HL-60/S4 treated with retinoic acid at 250 ng/mL for 4 days and 3 days (cell line): Measurements from ENCODE around the gene YPEL3.
"Not testable (repeated sequence)": the region's sequence is repeated elsewhere in the genome, so short reads cannot be mapped to it uniquely, and the experiment has no call there.

ENCODE experiments used
- in situ Hi-C: fragments of 300-500 bp; cut with MboI; formaldehyde crosslinking; loops from 2 replicates; pipeline ENCODE4 v1.7.0; 2022; ENCODE audit warnings: low sequenced_read_pairs

The YPEL3 gene, protein sequence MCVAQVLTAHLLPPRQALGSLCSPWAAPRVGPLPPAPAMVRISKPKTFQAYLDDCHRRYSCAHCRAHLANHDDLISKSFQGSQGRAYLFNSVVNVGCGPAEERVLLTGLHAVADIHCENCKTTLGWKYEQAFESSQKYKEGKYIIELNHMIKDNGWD

DNA sequence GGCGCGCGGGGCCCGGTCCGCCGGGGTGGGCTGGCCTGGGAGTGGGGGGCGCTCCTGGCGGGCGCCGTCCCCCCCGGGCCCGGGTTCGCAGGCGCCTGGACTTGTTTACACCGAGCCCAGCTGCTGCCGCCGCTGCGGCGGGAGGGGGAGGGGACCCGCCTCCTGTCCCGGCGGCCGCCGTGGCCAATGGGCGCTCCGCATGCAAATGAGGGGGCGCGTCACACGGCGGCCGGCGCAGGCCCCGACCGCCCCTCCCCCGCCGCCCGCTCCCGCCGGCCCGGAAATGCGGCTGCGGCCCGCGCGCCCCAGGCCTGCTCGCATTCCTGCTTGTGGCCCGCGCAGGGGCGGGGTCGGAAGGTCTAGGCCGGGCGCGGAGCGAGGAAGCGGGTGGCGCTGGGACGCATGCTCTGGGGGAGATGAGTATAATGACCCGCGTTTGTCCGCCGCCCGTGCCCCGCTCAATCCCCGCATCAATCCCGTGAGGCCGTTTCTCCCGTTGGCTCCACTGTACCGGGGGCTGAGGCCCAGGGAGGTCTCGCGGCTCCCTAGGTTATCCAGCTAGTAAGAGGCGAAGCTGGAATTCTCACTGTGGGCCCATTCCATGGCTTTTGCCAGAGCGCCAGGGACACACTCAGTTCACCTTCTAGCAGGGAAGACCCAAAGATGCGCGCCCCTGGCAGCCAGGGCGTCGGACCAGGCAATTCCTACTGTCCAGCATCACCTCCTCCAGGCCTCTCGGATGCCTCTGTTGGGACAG is at the start of gene YPEL3:
YPEL3 (minus strand) TSS at position 109 of the 757 bp plus-strand sequence. CDS start 731 bp downstream, outside the sequence.
- in situ Hi-C loops = no loop called here

DNA sequence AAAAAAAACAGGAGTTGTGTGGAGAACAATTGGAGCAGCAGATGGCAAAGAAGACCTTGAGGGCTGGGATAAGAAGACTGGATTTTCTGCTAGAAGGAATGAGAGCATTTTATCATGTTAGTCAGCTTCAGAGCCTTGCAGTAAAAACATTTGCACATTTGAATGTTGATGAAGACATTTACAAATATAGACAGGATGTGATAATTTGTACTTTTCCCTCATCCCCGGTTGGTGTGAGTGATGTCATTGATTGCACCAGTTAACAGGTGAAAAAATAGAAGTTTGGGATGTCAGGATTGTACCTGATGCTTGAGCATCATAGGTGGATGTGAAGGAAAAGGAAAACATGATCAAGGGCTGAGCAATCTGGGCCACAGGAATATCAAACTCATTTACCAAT is 49.6 kb upstream of the YPEL3 start:
- in situ Hi-C loops = no loop called here

DNA sequence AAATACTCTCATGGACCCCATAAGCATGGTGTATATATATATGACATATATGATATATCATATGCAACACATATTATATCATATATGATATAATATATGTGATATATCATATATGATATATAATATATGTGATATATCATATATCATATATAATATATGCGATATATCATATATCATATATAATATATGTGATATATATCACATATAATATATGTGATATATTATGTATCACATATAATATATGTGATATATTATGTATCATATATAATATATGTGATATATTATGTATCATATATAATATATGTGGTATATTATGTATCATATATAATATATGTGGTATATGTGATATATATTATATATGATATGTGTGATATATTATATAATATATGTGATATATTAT is 48.9 kb upstream of the YPEL3 start:
- in situ Hi-C loops = no loop called here

DNA sequence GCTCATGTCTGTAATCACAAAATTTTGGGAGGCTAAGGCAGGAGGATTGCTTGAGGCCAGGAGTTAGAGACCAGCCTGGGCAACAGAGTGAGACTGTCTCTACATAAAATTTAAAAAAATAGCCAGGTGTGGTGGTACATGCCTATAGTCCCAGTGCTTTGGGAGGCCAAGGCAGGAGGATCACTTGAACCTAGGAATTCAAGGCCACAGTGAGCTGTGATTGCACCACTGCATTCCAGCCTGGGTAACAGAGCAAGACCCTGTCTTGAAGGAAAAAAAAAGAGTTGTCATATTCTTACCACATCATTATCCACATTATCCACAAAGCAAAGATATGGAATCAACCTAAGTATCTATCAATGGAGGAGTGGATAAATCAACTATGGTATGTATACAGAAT is 48.0 kb upstream of the YPEL3 start:
- in situ Hi-C loops = no loop called here

DNA sequence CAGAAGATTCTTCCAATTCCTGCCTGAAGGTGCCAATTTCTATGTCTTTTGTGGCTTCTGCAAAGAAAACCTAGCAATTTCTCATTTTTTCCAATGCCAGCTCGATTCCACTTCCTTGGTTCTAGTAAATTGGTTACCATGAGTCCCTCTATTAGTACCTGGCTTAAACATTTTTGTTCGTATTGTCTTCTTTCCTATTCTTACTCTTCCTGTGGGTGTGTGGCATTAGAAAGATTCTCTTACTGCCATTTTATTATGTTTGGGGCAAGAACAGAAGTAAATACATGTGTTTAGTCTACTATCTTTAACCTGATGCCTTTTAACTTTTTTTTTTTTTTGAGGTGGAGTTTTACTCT is 47.3 kb upstream of the YPEL3 start:
- in situ Hi-C loops = no loop called here

DNA sequence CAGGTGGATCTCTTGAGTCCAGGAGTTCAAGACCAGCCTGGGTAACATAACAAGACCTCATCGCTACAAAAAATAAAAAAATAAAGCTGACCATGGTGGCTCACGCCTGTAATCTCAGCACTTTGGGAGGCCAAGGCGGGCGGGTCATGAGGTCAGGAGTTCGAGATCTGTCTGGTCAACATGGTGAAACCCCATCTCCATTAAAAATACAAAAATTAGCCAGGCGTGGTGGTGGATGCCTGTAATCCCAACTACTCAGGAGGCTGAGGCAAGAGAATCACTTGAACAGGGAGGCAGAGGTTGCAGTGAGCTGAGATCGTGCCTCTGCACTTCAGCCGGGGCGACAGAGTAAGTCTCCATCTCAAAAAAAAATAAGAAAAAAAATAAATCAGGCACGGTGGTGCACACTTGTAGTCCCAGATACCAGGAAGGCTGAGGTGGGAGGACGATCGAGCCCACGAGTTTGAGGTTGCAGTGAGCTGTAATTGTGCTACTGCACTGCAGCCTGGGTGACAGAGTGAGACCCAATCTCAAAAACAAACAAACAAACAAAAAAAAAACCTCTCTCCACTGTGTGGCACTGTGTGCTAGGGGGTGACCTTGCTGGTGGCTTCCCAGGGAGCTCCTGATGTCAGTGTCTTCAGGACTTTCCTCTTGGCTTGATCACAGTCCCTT is 46.8 kb upstream of the YPEL3 start:
- in situ Hi-C loops = no loop called here

DNA sequence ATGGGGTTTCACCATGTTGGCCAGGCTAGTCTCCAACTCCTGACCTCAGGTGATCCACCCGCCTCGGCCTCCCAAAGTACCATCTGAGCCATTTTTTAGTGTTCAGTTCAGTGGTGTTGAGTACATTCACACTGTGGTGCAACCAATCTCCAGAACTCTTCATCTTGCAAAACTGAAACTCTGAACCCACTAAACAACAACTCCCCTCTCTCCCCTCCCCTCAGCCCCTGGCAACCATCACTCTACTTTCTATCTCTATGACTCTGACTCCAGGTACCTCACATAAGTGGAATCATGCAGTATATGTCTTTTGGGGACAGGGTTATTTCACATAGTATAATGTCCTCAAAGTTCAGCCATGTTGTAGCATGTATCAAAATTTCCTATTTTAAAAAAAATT is 45.7 kb upstream of the YPEL3 start:
- in situ Hi-C loops = no loop called here

DNA sequence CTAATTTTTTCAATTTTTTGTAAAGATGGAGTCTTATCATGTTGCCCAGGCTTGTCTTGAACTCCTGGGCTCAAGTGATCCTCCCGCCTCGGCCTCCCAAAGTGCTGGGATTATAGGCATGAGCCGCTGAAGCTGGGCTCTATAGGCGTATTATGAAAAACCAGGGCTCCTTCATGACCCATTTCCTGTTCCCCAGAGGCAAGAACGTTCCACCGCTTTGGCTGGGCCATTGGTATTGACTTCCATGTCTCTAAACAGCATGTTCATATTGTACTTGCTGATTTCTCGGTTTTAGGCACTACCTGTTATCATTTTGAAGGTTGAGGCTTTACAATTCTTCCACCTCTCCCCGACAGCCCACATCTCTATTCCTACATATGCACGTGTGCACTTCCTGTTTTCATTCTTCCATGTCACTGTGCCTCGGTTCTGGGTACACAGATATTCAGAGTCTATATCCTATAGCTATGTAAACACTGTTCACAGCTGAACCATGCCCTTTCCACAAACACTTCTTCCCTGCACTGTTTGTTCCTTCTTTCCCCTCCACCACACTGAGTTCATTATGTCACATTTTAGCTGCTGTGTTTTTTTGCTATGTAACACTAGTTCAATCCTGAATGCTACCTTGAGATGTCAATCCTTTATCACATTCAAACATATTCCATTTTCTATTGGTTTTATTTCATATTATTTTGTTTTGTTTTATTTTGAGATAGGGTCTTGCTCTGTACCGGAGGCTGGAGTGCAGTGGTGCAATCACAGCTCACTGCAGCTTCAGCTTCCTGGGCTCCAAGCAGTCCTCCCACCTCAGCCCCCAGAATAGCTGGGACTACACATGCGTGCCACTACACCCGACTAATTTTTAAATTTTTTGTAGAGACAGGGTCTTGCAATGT is 43.8 kb upstream of the YPEL3 start:
- in situ Hi-C loops = no loop called here

DNA sequence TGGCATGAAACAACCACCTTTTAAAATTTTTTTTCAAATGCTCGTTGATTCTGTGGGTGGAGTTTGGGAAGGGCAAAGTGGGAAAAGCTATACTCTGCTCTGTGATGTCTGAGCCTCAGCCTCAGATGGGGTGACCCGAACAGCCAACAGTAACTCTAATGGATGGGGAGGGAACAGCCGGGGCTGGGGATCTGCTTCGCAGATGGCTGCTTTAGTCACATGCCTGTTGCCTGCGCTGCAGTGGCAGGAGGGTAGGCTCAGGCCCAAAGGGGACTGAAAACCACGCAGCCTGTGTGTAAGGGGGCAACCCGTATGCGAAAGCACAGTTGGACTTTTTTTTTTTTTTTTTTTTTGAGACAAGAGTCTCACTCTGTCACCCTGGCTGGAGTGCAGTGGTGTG is 41.9 kb upstream of the YPEL3 start:
- in situ Hi-C loops = no loop called here

DNA sequence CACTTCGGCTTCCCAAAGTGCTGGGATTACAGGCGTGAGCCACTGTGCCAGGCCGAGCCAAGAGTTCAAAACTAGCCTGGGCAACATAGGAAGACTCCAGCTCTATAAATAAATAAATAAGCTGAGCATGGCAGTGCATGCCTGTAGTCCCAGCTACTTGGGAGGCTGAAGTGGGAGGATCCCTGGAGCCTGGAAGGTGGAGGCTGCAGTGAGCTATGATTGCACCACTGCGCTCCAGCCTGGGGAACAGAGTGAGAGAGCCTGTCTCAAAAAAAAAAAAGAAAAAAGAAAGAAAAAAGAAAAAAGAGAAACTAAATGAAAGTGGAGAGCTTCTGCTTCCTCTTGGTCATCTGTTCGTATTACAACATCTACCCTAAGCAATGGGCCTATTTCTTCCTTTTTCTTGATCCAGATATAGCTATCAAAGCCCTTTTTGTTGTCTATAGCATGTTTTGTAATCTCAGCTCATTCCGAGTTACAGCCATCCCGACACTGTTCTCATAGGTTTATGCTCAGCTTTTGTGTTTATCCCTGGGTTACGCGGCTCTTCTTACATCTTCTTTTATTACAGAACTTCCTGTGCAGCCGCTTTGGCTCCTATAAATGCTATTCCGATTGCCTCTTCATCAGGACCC is 41.1 kb upstream of the YPEL3 start:
- in situ Hi-C loops = no loop called here

DNA sequence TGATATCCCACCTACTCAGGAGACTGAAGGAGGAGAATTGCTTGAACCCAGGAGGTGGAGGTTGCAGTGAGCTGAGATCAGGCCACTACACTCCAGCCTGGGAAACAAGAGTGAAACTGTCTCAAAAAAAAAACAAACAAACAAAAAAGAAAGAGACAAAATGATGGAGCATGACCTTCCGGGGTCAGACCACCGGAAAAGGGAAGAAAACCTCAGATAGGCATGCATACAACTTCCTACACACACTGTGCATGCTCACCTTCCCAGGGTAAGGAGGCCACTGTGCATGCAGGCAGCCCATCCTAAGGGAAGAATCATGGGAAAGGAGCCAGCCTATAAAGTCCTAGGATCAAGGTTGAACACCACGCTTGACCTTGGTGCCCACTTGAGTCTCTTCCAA is 36.6 kb upstream of the YPEL3 start:
- in situ Hi-C loops = no loop called here

DNA sequence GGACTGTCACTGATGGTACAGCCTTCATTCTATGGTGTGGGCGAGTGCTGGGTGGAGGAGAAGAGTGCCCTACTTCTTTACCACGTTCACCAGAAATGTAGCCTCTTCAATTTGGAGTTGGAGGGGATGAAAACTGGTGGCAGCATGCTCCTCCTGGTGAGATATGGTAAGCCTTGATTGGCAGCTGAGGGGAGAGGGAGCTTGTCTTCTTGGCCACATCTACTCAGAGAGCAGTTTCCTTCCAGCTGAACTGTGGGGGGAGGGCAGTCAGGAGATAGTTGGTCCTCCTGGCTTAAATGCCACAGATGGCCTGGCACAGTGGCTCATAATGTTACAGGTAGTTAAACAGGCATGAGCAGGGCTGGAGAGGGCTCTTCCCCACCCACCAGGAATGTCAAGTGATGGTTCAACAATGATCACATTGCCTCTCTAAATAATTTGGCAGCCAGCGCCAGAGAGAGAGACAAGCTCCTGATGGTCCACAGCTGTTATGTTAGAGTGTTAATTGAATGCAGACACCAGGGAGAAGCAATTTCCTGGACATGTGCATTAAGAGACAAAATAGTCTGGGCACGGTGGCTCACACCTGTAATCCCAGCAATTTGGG is 36.0 kb upstream of the YPEL3 start:
- in situ Hi-C loops = no loop called here

DNA sequence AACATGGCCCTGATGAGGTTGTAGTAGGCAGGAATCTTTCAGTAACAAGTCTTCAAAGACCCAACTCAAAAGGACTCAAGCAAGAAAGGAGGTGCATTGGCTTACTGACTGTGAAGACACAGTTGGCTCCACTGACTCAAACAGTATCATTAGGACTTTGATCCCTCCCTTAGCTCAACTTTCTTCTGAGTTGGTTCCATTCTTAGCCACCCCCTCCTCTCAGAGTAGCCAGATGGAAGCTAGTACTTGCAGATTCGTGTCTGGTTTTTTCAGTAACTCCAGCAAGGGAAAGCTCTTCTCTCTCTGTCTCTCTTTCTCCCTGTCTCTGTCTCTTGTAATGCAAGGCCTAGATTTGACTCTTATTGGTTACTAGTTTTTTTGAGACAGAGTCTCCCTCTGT is 32.0 kb upstream of the YPEL3 start:
- in situ Hi-C loops = no loop called here

DNA sequence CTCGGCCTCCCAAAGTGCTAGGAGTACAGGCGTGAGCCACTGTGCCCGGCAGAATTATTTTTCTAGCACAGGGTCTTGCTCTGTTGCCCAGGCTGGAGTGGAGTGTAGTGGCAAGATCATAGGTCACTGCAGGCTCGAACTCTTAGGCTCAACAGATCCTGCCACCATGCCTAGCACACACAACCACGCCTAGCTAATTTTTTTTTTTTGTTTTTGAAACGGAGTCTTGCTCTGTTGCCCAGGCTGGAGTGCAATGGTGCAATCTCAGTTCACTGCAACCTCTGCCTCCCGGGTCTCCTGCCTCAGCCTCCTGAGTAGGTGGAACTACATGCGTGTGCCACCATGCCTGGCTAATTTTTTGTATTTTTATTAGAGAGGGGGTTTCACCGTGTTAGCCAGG is 29.7 kb upstream of the YPEL3 start:
- in situ Hi-C loops = not testable (repeated sequence)

DNA sequence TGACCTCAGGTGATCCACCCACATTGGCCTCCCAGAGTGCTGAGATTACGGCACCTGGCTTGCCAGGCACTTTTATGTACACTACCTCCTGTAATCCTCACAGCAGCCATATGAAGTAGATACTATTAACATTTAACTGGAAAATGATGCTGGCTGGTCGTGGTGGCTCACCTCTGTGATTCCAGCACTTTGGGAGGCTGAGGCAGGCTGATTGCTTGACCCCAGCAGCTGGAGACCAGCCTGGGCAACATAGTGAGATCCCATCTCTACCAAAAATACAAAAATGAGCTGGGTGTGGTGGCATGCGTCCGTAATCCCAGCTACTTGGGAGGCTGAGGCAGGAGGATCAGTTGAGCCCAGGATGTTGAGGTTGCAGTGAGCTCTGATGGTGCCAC is 29.0 kb upstream of the YPEL3 start:
- in situ Hi-C loops = loop anchor here (25.0 kb wide), 1 partner anchor 287 kb away; the partner anchor contains the start of gene ZNF771

DNA sequence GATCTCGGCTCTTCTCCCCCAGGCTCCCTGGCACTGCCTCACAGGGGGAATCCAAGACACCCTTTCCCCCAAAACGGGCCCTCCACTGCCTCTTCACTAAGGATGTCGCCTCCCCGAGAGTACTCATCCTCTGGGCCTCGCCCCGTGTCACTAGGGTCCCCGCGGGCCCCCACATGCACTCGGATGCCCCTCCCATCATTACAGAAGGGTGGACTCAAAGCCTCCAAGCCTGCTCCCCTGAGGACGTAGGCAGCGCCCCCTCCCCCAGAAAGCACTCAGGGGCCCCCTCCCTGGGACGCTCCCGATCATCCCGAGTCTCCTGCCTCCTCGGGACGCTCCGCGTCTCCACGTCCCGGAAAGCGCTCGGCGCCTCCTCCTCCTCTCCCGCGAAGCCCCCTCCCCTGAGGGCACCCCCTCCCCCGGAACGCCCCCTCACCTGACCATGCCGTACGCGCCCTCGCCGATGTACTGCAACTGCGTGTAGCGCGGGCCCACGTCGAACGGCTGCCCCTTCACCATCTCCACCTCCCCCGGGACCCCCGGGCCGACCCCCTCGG is 26.7 kb upstream of the YPEL3 start:
- in situ Hi-C loops = loop anchor here (25.0 kb wide), 1 partner anchor 290 kb away; the partner anchor contains the start of gene ZNF771

DNA sequence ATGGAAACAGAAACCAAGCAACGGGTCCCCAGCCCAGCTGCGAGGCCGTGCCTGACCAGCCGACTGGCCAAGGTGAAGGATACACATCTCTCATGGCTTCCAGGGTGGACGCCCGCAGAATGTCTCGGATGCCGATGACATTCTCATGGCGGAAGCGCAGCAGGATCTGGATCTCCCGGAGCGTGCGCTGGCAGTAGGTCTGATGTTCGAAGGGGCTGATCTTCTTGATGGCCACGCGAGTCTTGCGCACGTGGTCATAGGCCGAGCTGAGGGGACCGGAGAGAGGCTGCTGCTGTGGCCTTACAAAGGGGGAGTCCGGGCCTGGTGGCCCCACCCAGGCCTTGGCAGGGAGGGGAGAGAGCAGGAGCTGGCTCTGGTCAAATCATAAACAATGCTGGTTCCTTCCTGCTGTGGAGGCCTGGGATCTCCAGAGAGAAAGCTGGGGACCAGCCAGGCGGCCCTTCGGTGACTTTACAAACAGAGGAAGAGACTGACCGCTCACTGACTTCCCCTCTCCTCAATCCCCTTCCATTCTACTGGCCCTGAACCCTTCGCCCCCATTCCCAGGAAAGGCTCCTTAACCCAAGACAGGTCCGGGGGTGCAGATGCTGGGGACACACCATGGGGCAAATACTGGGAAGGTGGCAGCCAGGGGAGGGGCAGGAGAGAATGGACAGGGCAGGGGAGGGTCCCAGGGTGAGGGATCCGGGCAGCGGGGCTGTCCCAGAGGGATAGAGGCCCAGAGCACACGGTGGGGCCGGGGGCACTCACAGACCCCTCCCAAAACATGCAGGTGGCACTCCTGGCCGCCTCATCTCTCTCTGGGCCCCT is 25.9 kb upstream of the YPEL3 start:
- in situ Hi-C loops = loop anchor here (25.0 kb wide), 1 partner anchor 290 kb away; the partner anchor contains the start of gene ZNF771

DNA sequence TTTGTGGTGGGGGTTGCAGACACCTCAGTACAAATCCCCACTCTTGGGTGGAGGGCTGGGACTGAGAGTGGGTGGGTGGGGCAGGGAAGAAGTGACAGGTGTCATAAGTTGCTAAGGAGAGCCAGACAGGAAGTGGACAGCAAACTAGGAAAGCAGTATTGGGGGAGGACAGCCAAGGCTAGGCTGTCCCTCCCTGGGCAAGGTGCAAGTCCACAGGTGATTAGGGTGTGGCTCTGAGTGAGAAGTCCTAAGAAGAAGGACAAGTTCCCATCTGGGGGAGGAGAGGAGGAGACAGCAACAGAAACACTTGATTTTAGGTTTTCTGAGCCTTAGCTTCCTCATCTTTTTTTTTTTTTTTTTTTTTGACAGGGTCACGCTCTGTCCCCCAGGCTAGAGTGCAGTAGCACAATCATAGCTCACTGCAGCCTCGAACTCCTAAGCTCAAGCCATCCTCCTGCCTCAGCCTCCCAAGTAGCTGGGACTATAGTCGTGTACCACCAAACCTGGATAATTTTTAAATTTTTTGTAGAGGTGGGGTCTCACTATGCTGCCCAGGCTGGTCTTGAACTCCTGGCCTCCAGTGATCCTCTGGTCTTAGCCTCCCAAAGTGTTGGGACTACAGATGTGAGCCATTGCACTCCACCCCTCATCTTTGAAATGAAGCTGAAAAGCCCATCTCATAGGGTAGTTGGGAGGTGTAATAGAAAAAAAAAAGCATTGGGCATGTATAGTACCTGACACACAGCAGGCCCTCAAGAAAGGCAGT is 24.5 kb upstream of the YPEL3 start:
- in situ Hi-C loops = loop anchor here (25.0 kb wide), 1 partner anchor 292 kb away; the partner anchor contains the start of gene ZNF771
